Subcutaneous adipose tissue (tissue), 4 donors: Measurements from ENCODE around the gene HADHB. TPM values are rescaled to one million over a fixed set of nuclear protein-coding genes. Genes with fewer than 3 reads are reported as not detected.

Source experiments
- total RNA-seq, 4 donors: library from RNA; depleted of rRNA; stranded (reverse); fragments of >200 nt; gene quantifications; one replicate each; pipeline ENCODE4 v1.1.0, GENCODE V29; 2016
- TF ChIP-seq, protein P1 (sequence below): fragments of 450-650 bp; IDR thresholded peaks from one replicate; pipeline ENCODE4 v1.5.1; 2016; ENCODE audit warnings: low read depth, mild to moderate bottlenecking, control low read depth, antibody characterized with exemption, moderate library complexity

HADHB gene
- total RNA-seq, 4 donors from 2014 or later, result 125 to 226 (median 172) TPM

GRCh38 chr2:26336719-26337118, 92.0 kb downstream of the HADHB start:
- TF ChIP-seq, protein P1, sequence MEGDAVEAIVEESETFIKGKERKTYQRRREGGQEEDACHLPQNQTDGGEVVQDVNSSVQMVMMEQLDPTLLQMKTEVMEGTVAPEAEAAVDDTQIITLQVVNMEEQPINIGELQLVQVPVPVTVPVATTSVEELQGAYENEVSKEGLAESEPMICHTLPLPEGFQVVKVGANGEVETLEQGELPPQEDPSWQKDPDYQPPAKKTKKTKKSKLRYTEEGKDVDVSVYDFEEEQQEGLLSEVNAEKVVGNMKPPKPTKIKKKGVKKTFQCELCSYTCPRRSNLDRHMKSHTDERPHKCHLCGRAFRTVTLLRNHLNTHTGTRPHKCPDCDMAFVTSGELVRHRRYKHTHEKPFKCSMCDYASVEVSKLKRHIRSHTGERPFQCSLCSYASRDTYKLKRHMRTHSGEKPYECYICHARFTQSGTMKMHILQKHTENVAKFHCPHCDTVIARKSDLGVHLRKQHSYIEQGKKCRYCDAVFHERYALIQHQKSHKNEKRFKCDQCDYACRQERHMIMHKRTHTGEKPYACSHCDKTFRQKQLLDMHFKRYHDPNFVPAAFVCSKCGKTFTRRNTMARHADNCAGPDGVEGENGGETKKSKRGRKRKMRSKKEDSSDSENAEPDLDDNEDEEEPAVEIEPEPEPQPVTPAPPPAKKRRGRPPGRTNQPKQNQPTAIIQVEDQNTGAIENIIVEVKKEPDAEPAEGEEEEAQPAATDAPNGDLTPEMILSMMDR, result no peak

DNA sequence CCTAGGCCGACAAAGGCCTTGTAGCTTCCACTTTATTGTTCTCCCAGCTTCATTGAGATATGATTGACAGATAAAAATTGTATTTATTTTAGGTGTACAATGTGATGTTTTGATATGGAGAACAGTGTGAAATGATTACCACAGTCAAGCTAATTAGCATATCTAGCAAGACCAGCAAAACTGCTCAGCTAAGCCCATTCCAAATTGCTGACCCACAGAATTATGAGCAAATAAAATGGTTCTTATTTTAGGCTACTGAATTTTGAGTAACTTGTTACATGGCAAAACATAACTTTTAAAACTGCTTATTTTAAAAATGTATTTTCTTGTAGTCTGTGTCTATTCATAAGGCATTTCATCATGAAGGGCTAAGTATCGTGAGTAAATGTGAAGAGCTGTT, 92.6 kb downstream of the HADHB start:
- TF ChIP-seq, protein P1, result no peak

Other genes with a start within 250 kb of the HADHB start
- 100 to 1,000 TPM in 1 of 4 donors, 10 to 100 TPM in 3; 73.5 to 108 (median 81.9) TPM for gene RAB10, start 210.9 kb upstream of the HADHB start, total RNA-seq
- gene GAREM2, start 71.9 kb upstream of the HADHB start, total RNA-seq, result 1 to 10 TPM in 2 of 4 donors, under 1 TPM in 2; 0.75 to 1.4 (median 1.0) TPM
- 100 to 1,000 TPM; 162 to 196 (median 189) TPM for gene HADHA, start 307 bp upstream of the HADHB start, total RNA-seq
- 10 to 100 TPM in 3 of 4 donors, 1 to 10 TPM in 1; 9.4 to 14.5 (median 11.0) TPM for gene SELENOI, start 101.2 kb downstream of the HADHB start, total RNA-seq
- not detected for gene ADGRF3, start 101.8 kb downstream of the HADHB start, total RNA-seq
- not detected for gene DRC1, start 157.0 kb downstream of the HADHB start, total RNA-seq
- gene OTOF, start 233.2 kb downstream of the HADHB start, total RNA-seq, result under 1 TPM in 3 of 4 donors, not detected in 1; 0.16 to 0.44 (median 0.17) TPM